Parathyroid adenoma (tissue), 2 donors: ENCODE results near the gene ASMT.

Source experiments
- H2AFZ ChIP-seq: fragments of 300-600 bp; sonication (generic); one replicate; pipeline ENCODE4 v1.7.0; 2017; ENCODE audit warnings: antibody characterized with exemption, mild to moderate bottlenecking
- H3K27ac ChIP-seq: fragments of 300-600 bp; sonication (generic); one replicate; pipeline ENCODE4 v1.7.0; 2017
- H3K27me3 ChIP-seq: fragments of 300-600 bp; sonication (generic); one replicate; pipeline ENCODE4 v1.7.0; 2017; ENCODE audit warnings: low read length; ENCODE audit not compliant: control insufficient read depth, insufficient read depth
- H3K36me3 ChIP-seq: fragments of 300-600 bp; sonication (generic); one replicate; pipeline ENCODE4 v1.7.0; 2017; ENCODE audit warnings: low read length; ENCODE audit not compliant: control insufficient read depth, insufficient read depth
- H3K4me1 ChIP-seq: fragments of 300-600 bp; sonication (generic); one replicate; pipeline ENCODE4 v1.7.0; 2017; ENCODE audit warnings: control low read depth
- H3K4me2 ChIP-seq: fragments of 300-600 bp; sonication (generic); one replicate; pipeline ENCODE4 v1.7.0; 2017; ENCODE audit warnings: low read length
- H3K4me3 ChIP-seq: fragments of 300-600 bp; sonication (generic); one replicate; pipeline ENCODE4 v1.7.0; 2017; ENCODE audit warnings: low read depth, low read length
- H3K79me2 ChIP-seq: fragments of 300-600 bp; sonication (generic); one replicate; pipeline ENCODE4 v1.7.0; 2017; ENCODE audit warnings: control low read depth
- H3K9ac ChIP-seq: fragments of 300-600 bp; sonication (generic); one replicate; pipeline ENCODE4 v1.7.0; 2017; ENCODE audit warnings: mild to moderate bottlenecking
- H3K9me3 ChIP-seq: fragments of 300-600 bp; sonication (generic); one replicate; pipeline ENCODE4 v1.7.0; 2017; ENCODE audit warnings: low read length; ENCODE audit not compliant: control insufficient read depth
- CTCF ChIP-seq: fragments of 300-600 bp; sonication (generic); IDR thresholded peaks from one replicate; pipeline ENCODE4 v1.7.0; 2017; ENCODE audit warnings: antibody characterized with exemption, mild to moderate bottlenecking
- donor health status: primary hyperparathyroidism.

The ASMT gene

GRCh38 chrX:1659664-1660461 lies 45.0 kb downstream of the ASMT start:
- H3K79me2 ChIP-seq = no peaks in the 10 kb centered on the region
- no peak overlapping the region for H2AFZ ChIP-seq
- no peak overlapping the region for H3K4me2 ChIP-seq
- H3K27me3 ChIP-seq = no peaks in the 10 kb centered on the region
- H3K36me3 ChIP-seq = no peaks in the 10 kb centered on the region
- TF ChIP-seq CTCF = no peak
- no peaks in the 10 kb centered on the region for H3K9me3 ChIP-seq
- no peak overlapping the region for H3K9ac ChIP-seq
- no peak overlapping the region for H3K27ac ChIP-seq
- no peak overlapping the region for H3K4me3 ChIP-seq
- no peaks in the 10 kb centered on the region for H3K4me1 ChIP-seq

- Histone ChIP-seq H3K9ac (no peak overlapping the region), H3K4me2 (no peak overlapping the region), H3K4me1 (no peaks in the 10 kb centered on the region), H3K27me3 (no peaks in the 10 kb centered on the region), H3K4me3 (no peak overlapping the region), H3K36me3 (no peaks in the 10 kb centered on the region), H3K9me3 (no peaks in the 10 kb centered on the region), H3K27ac (no peak overlapping the region), H2AFZ (no peak overlapping the region), H3K79me2 (no peaks in the 10 kb centered on the region)
- TF ChIP-seq CTCF = no peak
Measured at GRCh38 chrX:1661048-1661921, 46.4 kb downstream of the ASMT start.

GRCh38 chrX:1661922-1662221 lies 47.0 kb downstream of the ASMT start:
- no peak overlapping the region for H3K27ac ChIP-seq
- no peaks in the 10 kb centered on the region for H3K27me3 ChIP-seq
- no peak overlapping the region for H3K4me3 ChIP-seq
- H3K9ac ChIP-seq = no peak overlapping the region
- no peaks in the 10 kb centered on the region for H3K36me3 ChIP-seq
- no peaks in the 10 kb centered on the region for H3K79me2 ChIP-seq
- TF ChIP-seq CTCF = no peak
- H3K4me1 ChIP-seq = no peaks in the 10 kb centered on the region
- no peak overlapping the region for H3K4me2 ChIP-seq
- H3K9me3 ChIP-seq = no peaks in the 10 kb centered on the region
- no peak overlapping the region for H2AFZ ChIP-seq

- H3K27ac ChIP-seq = no peak overlapping the region
- no peaks in the 10 kb centered on the region for H3K79me2 ChIP-seq
- no peaks in the 10 kb centered on the region for H3K9me3 ChIP-seq
- H3K9ac ChIP-seq = no peak overlapping the region
- no peak overlapping the region for H2AFZ ChIP-seq
- H3K4me1 ChIP-seq = no peaks in the 10 kb centered on the region
- H3K36me3 ChIP-seq = no peaks in the 10 kb centered on the region
- H3K4me3 ChIP-seq = no peak overlapping the region
- TF ChIP-seq CTCF = no peak
- H3K4me2 ChIP-seq = no peak overlapping the region
- H3K27me3 ChIP-seq = no peaks in the 10 kb centered on the region
Measured at GRCh38 chrX:1667566-1667965, 52.7 kb downstream of the ASMT start.
